CD4-positive, alpha-beta T cell (primary cell): ENCODE results near the gene NTNG2. TPM values are rescaled to one million over a fixed set of nuclear protein-coding genes. Genes with fewer than 3 reads are reported as not detected.

ENCODE experiments used
- ATAC-seq: fragments of 200-7000 bp; cut with Tn5 transposase; one replicate; pipeline ENCODE4 v1.10.0; 2022; ENCODE audit warnings: mild to moderate bottlenecking; ENCODE audit not compliant: poor library complexity
- CTCF ChIA-PET: fragments of 350-600 bp; sonication (Branson Sonifier 250); formaldehyde crosslinking; loops from one replicate; lab custom pipeline; 2021; ENCODE audit warnings: antibody characterized with exemption, inconsistent platforms; lab: Charles Lee
- POLR2A ChIA-PET: fragments of 350-600 bp; sonication (Branson Sonifier 250); formaldehyde crosslinking; loops from one replicate; lab custom pipeline; 2021; ENCODE audit warnings: antibody characterized with exemption, inconsistent platforms; lab: Charles Lee
- DNase-seq, 14 experiments: peaks; one replicate each; pipeline ENCODE4 v3.0.0-alpha.2; 2013 to 2020; ENCODE audit warnings: mixed read lengths in 2 of 14
- H3K27ac ChIP-seq, 2 donors: one replicate each; pipeline versions ENCODE4 v1.5.1 to v1.7.0; 2013; ENCODE audit warnings: low read length in 2 of 2, low read depth in 1 of 2, mild to moderate bottlenecking in 1 of 2
- H3K27me3 ChIP-seq, 2 experiments: 1 replicate in 1 of 2; 2 replicates in 1 of 2; pipeline versions ENCODE4 v1.6.1 to v1.7.0; 2013; ENCODE audit warnings: low read length in 2 of 2, control low read depth in 1 of 2, mild to moderate bottlenecking in 1 of 2, moderate library complexity in 1 of 2; ENCODE audit not compliant: insufficient read depth in 2 of 2, control insufficient read depth in 1 of 2
- H3K36me3 ChIP-seq: one replicate; pipeline ENCODE4 v1.6.1; 2013; ENCODE audit warnings: low read length, control low read depth; ENCODE audit not compliant: insufficient read depth
- H3K4me1 ChIP-seq: one replicate; pipeline ENCODE4 v1.6.1; 2013; ENCODE audit warnings: low read length, control low read depth; ENCODE audit not compliant: insufficient read depth
- H3K4me3 ChIP-seq: one replicate; pipeline ENCODE4 v1.5.1; 2013; ENCODE audit warnings: mild to moderate bottlenecking, low read length, moderate library complexity
- H3K9me3 ChIP-seq, 2 experiments: 1 replicate in 1 of 2; 2 replicates in 1 of 2; pipeline versions ENCODE4 v1.6.1 to v1.7.0; 2013; ENCODE audit warnings: low read length in 2 of 2, mild to moderate bottlenecking in 2 of 2, control low read depth in 1 of 2, moderate library complexity in 1 of 2; ENCODE audit not compliant: control insufficient read depth in 1 of 2, insufficient read depth in 1 of 2
- H3K27ac Mint-ChIP-seq: one replicate; pipeline ENCODE4 v1.8.0; 2020; ENCODE audit warnings: mixed read lengths
- H3K27me3 Mint-ChIP-seq: one replicate; pipeline ENCODE4 v1.8.0; 2021; ENCODE audit warnings: mixed read lengths
- H3K36me3 Mint-ChIP-seq: one replicate; pipeline ENCODE4 v1.8.0; 2021; ENCODE audit warnings: low read depth, mixed read lengths
- H3K4me1 Mint-ChIP-seq: one replicate; pipeline ENCODE4 v1.8.0; 2021; ENCODE audit warnings: low read depth, mixed read lengths
- H3K4me3 Mint-ChIP-seq: one replicate; pipeline ENCODE4 v1.8.0; 2020; ENCODE audit warnings: mild to moderate bottlenecking, mixed read lengths
- H3K9me3 Mint-ChIP-seq: one replicate; pipeline ENCODE4 v1.8.0; 2020; ENCODE audit warnings: mixed read lengths
- intact Hi-C, 2 experiments: fragments of 100-400 bp; cut with DNase I in 1 of 2; cut with micrococcal nuclease in 1 of 2; formaldehyde crosslinking; loops; one replicate each; pipeline versions ENCODE4 v1.15.1 to v1.9.0; 2023 to 2025; cut with DNase I, micrococcal nuclease
- total RNA-seq, 174 experiments: library from RNA in 2 of 174; stranded (reverse) in 2 of 174; gene quantifications; one replicate each; pipeline ENCODE4 v1.2.3 and lab custom pipeline; 2021 to 2026
- TF ChIP-seq, protein P1 (sequence below): fragments of 200-600 bp; IDR thresholded peaks from one replicate; pipeline ENCODE4 v1.8.0; 2022; ENCODE audit warnings: antibody characterized with exemption, mild to moderate bottlenecking

NTNG2 gene
- total RNA-seq, 2 experiments from 2014 or later, result 2.2 to 2.6 TPM

DNA sequence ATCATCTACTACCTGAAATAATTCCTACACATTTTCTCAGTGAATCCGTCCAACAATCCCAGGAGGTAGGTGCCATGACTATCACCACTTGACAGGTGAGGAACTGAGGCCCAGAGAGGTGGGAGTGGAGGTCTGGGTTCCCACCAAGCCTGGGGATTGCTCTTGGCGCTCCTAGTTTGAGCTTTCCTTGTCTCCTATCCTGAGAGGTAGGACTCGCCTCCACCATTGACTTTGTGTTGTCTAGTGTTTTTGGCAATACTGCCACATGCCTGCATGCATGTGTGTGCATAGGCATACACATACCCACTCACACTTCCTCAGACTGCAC, 6.3 kb upstream of the NTNG2 start:
- Mint-ChIP-seq H3K27me3 (peaks cover 67% of the 10 kb centered on the region), H3K9me3 (no peaks in the 10 kb centered on the region), H3K36me3 (no peaks in the 10 kb centered on the region), H3K4me1 (no peaks in the 10 kb centered on the region), H3K27ac (no peak overlapping the region), H3K4me3 (no peak overlapping the region)
- POLR2A ChIA-PET, result no interaction called here
- no peak for ATAC-seq
- Histone ChIP-seq H3K4me1 (peaks cover under 1% of the 10 kb centered on the region), H3K4me3 (no peak overlapping the region), H3K27ac (no peak overlapping the region), H3K27me3 (peaks cover 9 to 20% of the 10 kb centered on the region in 2 experiments), H3K36me3 (no peaks in the 10 kb centered on the region), H3K9me3 (no peaks in the 10 kb centered on the region)
- intact Hi-C loops, result no loop called here
- CTCF ChIA-PET, result no interaction called here
- TF ChIP-seq, protein P1, sequence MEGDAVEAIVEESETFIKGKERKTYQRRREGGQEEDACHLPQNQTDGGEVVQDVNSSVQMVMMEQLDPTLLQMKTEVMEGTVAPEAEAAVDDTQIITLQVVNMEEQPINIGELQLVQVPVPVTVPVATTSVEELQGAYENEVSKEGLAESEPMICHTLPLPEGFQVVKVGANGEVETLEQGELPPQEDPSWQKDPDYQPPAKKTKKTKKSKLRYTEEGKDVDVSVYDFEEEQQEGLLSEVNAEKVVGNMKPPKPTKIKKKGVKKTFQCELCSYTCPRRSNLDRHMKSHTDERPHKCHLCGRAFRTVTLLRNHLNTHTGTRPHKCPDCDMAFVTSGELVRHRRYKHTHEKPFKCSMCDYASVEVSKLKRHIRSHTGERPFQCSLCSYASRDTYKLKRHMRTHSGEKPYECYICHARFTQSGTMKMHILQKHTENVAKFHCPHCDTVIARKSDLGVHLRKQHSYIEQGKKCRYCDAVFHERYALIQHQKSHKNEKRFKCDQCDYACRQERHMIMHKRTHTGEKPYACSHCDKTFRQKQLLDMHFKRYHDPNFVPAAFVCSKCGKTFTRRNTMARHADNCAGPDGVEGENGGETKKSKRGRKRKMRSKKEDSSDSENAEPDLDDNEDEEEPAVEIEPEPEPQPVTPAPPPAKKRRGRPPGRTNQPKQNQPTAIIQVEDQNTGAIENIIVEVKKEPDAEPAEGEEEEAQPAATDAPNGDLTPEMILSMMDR, result no peak
- no peak for DNase-seq

DNA sequence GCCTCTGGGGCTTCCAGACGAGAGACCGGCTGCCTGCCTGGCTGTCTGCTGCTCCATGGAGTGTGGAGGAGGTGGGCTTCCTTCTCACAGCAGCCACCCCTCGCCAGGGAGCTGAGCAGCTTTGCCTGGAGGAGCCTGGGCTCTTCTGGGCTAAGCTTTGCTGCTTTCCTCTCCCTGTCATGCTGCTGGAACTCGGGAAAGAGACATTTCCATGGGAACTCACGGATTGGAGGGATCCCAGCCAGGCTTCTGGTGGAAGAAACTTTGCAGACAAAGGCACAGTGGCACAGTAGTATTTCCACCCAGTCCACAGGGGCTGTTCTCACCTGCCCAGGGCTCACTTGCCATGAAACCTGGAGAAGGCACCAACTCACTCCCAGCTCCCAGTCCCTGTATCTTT, 5.6 kb upstream of the NTNG2 start:
- H3K27ac Mint-ChIP-seq, result no peak overlapping the region
- peaks cover 12 to 18% of the 10 kb centered on the region in 2 experiments for H3K27me3 ChIP-seq
- CTCF ChIA-PET, result no interaction called here

GRCh38 chr9:132157347-132158116, 4.3 kb upstream of the NTNG2 start:
- peaks cover 67% of the 10 kb centered on the region for H3K27me3 Mint-ChIP-seq

More for the DNA sequence above, 5.6 kb upstream of the NTNG2 start:
- POLR2A ChIA-PET, result no interaction called here
- peaks cover 67% of the 10 kb centered on the region for H3K27me3 Mint-ChIP-seq
- ATAC-seq (no peak), DNase-seq (no peak)
- H3K4me3 Mint-ChIP-seq, result no peak overlapping the region
- H3K36me3 Mint-ChIP-seq, result peaks cover under 1% of the 10 kb centered on the region
- intact Hi-C loops, result no loop called here
- peaks cover 8% of the 10 kb centered on the region for H3K4me1 ChIP-seq
- no peaks in the 10 kb centered on the region for H3K9me3 Mint-ChIP-seq
- no peak overlapping the region for H3K27ac ChIP-seq
- peaks cover under 1% of the 10 kb centered on the region for H3K4me1 Mint-ChIP-seq
- H3K9me3 ChIP-seq, result no peaks in the 10 kb centered on the region
- H3K36me3 ChIP-seq, result no peaks in the 10 kb centered on the region
- TF ChIP-seq, protein P1, result no peak
- no peak overlapping the region for H3K4me3 ChIP-seq

More at GRCh38 chr9:132157347-132158116, 4.3 kb upstream of the NTNG2 start:
- intact Hi-C loops, result no loop called here
- no peak for DNase-seq
- peaks cover 12% of the 10 kb centered on the region for H3K4me1 ChIP-seq
- no peak for ATAC-seq
- POLR2A ChIA-PET, result no interaction called here
- H3K4me3 Mint-ChIP-seq, result no peak overlapping the region
- H3K4me3 ChIP-seq, result no peak overlapping the region
- no peaks in the 10 kb centered on the region for H3K9me3 Mint-ChIP-seq
- CTCF ChIA-PET, result interaction anchor here (1.2 kb wide), 1 partner anchor 13 kb away, joined by 3 read pairs; no protein-coding TSS in a partner anchor
- no peaks in the 10 kb centered on the region for H3K36me3 ChIP-seq
- H3K27me3 ChIP-seq, result peaks cover 16 to 17% of the 10 kb centered on the region in 2 experiments
- H3K4me1 Mint-ChIP-seq, result peaks cover 9% of the 10 kb centered on the region
- H3K27ac Mint-ChIP-seq, result no peak overlapping the region
- TF ChIP-seq, protein P1, result no peak
- H3K9me3 ChIP-seq, result no peaks in the 10 kb centered on the region
- no peak overlapping the region for H3K27ac ChIP-seq
- H3K36me3 Mint-ChIP-seq, result peaks cover 5% of the 10 kb centered on the region
